Measurements from ENCODE around the gene PNPLA1. TPM values are rescaled to one million over a fixed set of nuclear protein-coding genes. Genes with fewer than 3 reads are reported as not detected.

PNPLA1 gene
- total RNA-seq, 1 experiment from 2014 or later, result not detected

- H3K36me3 ChIP-seq (ENCODE audit: control insufficient read depth, insufficient read depth, low read length), result peaks cover 29% of the 10 kb centered on the region
- no peaks in the 10 kb centered on the region for H3K27me3 ChIP-seq (ENCODE audit: control insufficient read depth, insufficient read depth, low read length)
- in situ Hi-C loops (cut with HindIII; ENCODE audit: low pct_unique_long_range_greater_than_20kb, low sequenced_read_pairs), result no loop called here
- intact Hi-C loops (cut with micrococcal nuclease; ENCODE audit: unreplicated experiment), result no loop called here
- ChIA-PET CTCF (no interaction called here), POLR2A (no interaction called here)
- ATAC-seq, result no peak
- no peaks in the 10 kb centered on the region for H3K4me1 ChIP-seq (ENCODE audit: control insufficient read depth, insufficient read depth, low read length)
- no peak for DNase-seq (ENCODE audit: low read depth, low spot score)
- TF ChIP-seq SIN3A (IDR thresholded peaks at IDR 0.05; ENCODE audit: borderline replicate concordance, insufficient read depth, low read depth, low read length) (no peak), POLR2AphosphoS5 (IDR thresholded peaks at IDR 0.05; ENCODE audit: low read depth, low read length) (no peak), TCF7L2 (IDR thresholded peaks at IDR 0.05; ENCODE audit: low read depth, low read length) (no peak), CTCF (IDR thresholded peaks at IDR 0.05) (no peak)
- TF ChIP-seq, protein P1, sequence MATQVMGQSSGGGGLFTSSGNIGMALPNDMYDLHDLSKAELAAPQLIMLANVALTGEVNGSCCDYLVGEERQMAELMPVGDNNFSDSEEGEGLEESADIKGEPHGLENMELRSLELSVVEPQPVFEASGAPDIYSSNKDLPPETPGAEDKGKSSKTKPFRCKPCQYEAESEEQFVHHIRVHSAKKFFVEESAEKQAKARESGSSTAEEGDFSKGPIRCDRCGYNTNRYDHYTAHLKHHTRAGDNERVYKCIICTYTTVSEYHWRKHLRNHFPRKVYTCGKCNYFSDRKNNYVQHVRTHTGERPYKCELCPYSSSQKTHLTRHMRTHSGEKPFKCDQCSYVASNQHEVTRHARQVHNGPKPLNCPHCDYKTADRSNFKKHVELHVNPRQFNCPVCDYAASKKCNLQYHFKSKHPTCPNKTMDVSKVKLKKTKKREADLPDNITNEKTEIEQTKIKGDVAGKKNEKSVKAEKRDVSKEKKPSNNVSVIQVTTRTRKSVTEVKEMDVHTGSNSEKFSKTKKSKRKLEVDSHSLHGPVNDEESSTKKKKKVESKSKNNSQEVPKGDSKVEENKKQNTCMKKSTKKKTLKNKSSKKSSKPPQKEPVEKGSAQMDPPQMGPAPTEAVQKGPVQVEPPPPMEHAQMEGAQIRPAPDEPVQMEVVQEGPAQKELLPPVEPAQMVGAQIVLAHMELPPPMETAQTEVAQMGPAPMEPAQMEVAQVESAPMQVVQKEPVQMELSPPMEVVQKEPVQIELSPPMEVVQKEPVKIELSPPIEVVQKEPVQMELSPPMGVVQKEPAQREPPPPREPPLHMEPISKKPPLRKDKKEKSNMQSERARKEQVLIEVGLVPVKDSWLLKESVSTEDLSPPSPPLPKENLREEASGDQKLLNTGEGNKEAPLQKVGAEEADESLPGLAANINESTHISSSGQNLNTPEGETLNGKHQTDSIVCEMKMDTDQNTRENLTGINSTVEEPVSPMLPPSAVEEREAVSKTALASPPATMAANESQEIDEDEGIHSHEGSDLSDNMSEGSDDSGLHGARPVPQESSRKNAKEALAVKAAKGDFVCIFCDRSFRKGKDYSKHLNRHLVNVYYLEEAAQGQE (IDR thresholded peaks at IDR 0.05; ENCODE audit: insufficient read depth in 1 of 2, low read depth in 2 of 2, low read length in 1 of 2), result no peak
- H3K9me3 ChIP-seq (ENCODE audit: control insufficient read depth, insufficient read depth, low read depth, low read length), result no peaks in the 10 kb centered on the region
- BruUV-seq (replicated peaks), result no TSS peak
- no peak overlapping the region for H3K4me3 ChIP-seq (ENCODE audit: low read depth in 2 of 2, low read length in 2 of 2)
- no peak overlapping the region for H3K27ac ChIP-seq (ENCODE audit: low read length)
These were observed 43.3 kb upstream of the PNPLA1 start for GRCh38 chr6:36226438-36227047.

GRCh38 chr6:36227379-36228228 lies 42.3 kb upstream of the PNPLA1 start:
- H3K4me1 ChIP-seq (ENCODE audit: control insufficient read depth, insufficient read depth, low read length), result no peaks in the 10 kb centered on the region
- no TSS peak for BruUV-seq (replicated peaks)
- no peak for DNase-seq (ENCODE audit: low read depth, low spot score)
- no peaks in the 10 kb centered on the region for H3K9me3 ChIP-seq (ENCODE audit: control insufficient read depth, insufficient read depth, low read depth, low read length)
- in situ Hi-C loops (cut with HindIII; ENCODE audit: low pct_unique_long_range_greater_than_20kb, low sequenced_read_pairs) (no loop called here), intact Hi-C loops (cut with micrococcal nuclease; ENCODE audit: unreplicated experiment) (no loop called here)
- ChIA-PET POLR2A (no interaction called here), CTCF (no interaction called here)
- no peak overlapping the region for H3K27ac ChIP-seq (ENCODE audit: low read length)
- H3K36me3 ChIP-seq (ENCODE audit: control insufficient read depth, insufficient read depth, low read length), result peaks cover 24% of the 10 kb centered on the region
- no peaks in the 10 kb centered on the region for H3K27me3 ChIP-seq (ENCODE audit: control insufficient read depth, insufficient read depth, low read length)
- TF ChIP-seq POLR2AphosphoS5 (IDR thresholded peaks at IDR 0.05; ENCODE audit: low read depth, low read length), result no peak
- no peak for TF ChIP-seq TCF7L2 (IDR thresholded peaks at IDR 0.05; ENCODE audit: low read depth, low read length)
- TF ChIP-seq, protein P1 (IDR thresholded peaks at IDR 0.05; ENCODE audit: insufficient read depth in 1 of 2, low read depth in 2 of 2, low read length in 1 of 2), result no peak
- no peak for TF ChIP-seq CTCF (IDR thresholded peaks at IDR 0.05)
- TF ChIP-seq SIN3A (IDR thresholded peaks at IDR 0.05; ENCODE audit: borderline replicate concordance, insufficient read depth, low read depth, low read length), result no peak
- no peak overlapping the region for H3K4me3 ChIP-seq (ENCODE audit: low read depth in 2 of 2, low read length in 2 of 2)
- ATAC-seq, result no peak
